ENCODE results near the gene RALGPS1.

The RALGPS1 gene

GRCh38 chr9:127123064-127123890, 208.7 kb downstream of the RALGPS1 start:
- DNase-seq (ENCODE audit: low spot score) = no peak

DNA sequence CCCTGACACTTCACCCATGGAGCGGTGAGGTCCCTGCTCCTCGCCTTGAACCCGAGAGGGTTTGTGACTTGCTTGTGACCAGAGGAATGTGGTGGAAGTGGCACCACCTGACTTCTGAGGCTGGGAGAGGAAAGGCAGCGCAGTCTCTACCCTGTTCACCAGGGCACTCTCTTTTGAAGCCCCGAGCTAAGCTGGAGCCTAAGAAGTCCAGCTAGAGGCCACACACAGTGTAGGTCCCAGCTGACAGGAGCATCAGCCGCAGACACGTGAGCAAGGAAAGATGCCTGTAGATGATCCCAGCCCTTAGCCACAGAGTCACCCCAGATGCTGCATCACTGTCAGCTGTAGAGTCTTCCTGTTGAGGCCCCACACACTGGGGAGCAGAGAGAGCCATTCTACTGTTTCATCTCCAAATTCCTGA, 209.5 kb downstream of the RALGPS1 start:
- no peak for DNase-seq (ENCODE audit: low spot score)

GRCh38 chr9:127124792-127125191, 210.2 kb downstream of the RALGPS1 start:
- DNase-seq (ENCODE audit: low spot score) = no peak

- DNase-seq (ENCODE audit: low spot score) = no peak
These were observed 212.4 kb downstream of the RALGPS1 start for GRCh38 chr9:127126971-127127370.

- DNase-seq (ENCODE audit: low spot score) = peak; percentile 59
These were observed 213.9 kb downstream of the RALGPS1 start for GRCh38 chr9:127128341-127129072.

GRCh38 chr9:127129073-127129717, 214.6 kb downstream of the RALGPS1 start:
- DNase-seq (ENCODE audit: low spot score) = no peak

DNA sequence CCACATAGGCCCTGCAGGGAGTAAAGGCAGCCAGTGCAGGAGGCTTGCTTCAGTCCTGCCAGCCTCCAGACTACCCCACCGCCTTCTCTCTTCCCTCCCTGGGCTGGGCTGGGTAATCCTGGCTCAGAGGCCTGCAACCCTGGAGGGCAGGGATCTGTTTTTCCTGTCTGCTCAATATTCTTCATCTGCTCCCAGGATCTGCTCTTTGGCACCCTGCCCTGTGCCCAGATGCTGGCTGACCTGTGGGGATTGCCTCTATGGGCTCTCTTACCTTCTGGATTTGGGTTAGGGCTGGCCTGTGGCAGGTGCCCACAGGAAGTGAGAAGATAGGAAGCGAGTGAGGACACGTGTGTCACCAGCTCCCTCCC, 215.1 kb downstream of the RALGPS1 start:
- no peak for DNase-seq (ENCODE audit: low spot score)

DNA sequence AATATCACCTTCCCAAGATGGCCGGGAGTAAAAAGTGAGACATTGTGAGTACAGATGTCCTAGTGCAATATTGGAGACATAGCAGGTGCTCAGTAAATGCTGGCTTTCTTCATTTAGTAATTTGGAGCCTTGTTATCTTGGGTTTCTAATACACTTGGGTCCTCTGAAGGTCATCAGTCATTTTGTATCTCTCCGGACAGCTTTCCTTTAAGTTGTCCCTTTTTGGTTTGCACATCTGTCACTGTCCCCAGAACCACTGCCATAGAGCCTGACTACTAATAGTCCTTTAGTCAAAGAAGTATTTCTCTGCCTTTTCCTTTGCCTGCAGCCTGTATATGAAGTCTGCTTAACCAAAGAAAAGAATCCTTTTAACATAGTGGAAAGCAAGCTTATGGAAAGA, 215.7 kb downstream of the RALGPS1 start:
- no peak for DNase-seq (ENCODE audit: low spot score)

GRCh38 chr9:127130661-127131538, 216.3 kb downstream of the RALGPS1 start:
- peak; percentile 91 for DNase-seq (ENCODE audit: low spot score)

- peak; percentile 48 for DNase-seq (ENCODE audit: low spot score)
These were observed 217.3 kb downstream of the RALGPS1 start for GRCh38 chr9:127131871-127132270.

GRCh38 chr9:127132375-127132774, 217.8 kb downstream of the RALGPS1 start:
- no peak for DNase-seq (ENCODE audit: low spot score)

DNA sequence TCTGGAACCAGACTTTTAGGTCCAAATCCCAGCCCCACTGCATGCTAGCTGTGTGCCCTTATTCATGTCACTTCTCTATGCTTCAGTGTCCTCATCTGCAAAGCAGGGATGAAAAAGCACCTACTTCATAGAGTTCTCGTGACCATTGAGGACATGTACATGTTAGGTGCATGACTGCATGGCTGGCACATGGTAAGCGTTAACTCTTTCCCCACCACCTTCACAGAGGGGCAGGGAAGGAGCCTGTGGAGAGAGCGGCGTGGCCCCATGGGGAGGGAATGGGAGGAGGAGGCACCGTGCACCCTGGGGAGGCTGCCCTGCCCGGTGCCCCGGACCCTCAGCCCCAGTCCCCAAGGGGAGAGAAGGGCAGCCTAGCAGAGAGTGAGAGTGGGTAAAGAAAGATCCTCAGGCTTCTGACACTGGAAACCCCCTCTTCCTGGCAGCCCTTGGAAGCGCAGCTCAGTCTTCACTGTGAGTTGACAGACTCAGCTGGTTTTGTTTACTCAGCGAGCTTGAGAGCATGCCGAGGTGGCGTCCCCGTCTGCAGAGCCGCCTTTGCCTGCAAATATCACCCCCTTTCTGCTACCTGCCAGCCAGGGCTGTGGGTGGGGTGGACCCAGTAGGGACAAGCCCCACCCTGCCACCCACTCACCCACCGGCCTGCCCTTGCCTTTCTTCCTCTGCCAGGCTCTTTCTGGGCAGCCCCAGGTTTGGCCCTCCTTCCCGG, 218.5 kb downstream of the RALGPS1 start:
- DNase-seq (ENCODE audit: low spot score) = peak; percentile 38

DNA sequence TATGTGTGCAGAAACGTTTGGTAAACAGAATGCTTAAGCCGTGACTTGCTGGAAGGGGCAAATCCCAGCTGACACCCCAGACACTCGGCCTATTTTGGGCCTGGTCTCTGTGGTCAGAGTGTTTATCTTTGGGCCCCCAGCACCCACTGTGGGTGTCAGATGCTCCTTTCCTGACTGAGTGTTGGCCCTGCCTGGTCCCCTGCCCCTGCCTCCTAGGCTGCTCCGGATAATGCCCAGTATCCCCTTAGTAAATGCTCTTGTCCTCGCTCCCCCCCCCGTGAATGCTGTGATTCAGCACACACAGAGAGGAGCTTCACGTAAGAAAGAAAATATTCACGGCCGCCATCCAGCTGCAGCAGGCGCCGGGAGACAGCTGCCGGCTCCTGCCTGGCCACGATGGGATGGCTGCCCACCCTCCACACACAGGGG, 219.2 kb downstream of the RALGPS1 start:
- peak; percentile 74 for DNase-seq (ENCODE audit: low spot score)

GRCh38 chr9:127135056-127135745, 220.6 kb downstream of the RALGPS1 start:
- no peak for DNase-seq (ENCODE audit: low spot score)

GRCh38 chr9:127136081-127136879, 221.7 kb downstream of the RALGPS1 start:
- no peak for DNase-seq (ENCODE audit: low spot score)

GRCh38 chr9:127136880-127137639, 222.5 kb downstream of the RALGPS1 start:
- DNase-seq (ENCODE audit: low spot score) = no peak

DNA sequence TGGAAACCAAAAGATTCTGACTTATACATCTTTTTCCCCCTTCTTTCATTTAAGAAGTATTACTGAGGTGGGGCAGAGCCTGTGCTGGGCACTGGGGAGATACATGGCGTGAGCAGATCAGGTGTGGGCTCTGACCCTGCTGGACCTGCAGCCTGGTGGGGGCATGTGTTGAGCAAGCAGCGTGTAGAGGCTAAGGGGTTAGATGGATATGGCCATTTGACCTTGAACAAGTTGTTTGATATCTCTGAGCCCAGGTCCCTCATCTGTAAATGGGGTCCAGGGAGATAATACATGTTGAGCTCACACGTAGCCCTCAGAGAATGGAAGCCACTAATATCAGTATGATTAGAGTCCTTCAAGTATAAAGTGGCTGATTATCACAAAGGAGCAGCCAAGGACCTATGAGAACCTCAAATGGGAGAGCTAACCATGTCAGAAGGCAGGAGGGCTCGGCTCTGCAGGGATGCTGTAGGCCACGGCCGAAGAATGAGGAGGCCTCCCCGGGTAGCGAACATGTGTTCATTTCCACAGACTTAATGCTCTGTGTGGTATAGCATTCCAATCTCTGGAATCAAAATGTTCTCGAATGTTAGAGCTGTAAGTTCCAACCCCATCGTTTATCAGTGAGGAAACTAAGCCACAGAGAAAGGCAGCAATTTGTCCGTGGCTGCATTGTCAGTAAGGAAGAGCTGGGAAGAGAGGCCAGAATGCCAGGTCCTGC, 223.2 kb downstream of the RALGPS1 start:
- no peak for DNase-seq (ENCODE audit: low spot score)

- DNase-seq (ENCODE audit: low spot score) = no peak
These were observed 223.9 kb downstream of the RALGPS1 start for GRCh38 chr9:127138444-127138843.

Measured in AG08395 (cell line).